Activated CD4-positive, alpha-beta memory T cell treated with anti-CD3 and anti-CD28 coated beads, Interleukin-2, amount 10 ng/mL, durations not matched to agents 7 days and 5 days (primary cell): Measurements from ENCODE around the gene TPSB2. TPM values are rescaled to one million over a fixed set of nuclear protein-coding genes. Genes with fewer than 3 reads are reported as not detected.
"Not testable (repeated sequence)": the region's sequence is repeated elsewhere in the genome, so short reads cannot be mapped to it uniquely, and the experiment has no call there.

Experiments used
- CTCF ChIA-PET: fragments of 350-600 bp; sonication (Branson Sonifier 250); formaldehyde crosslinking; loops from one replicate; lab custom pipeline; 2021; ENCODE audit warnings: antibody characterized with exemption, inconsistent platforms; lab: Charles Lee
- POLR2A ChIA-PET: fragments of 350-600 bp; sonication (Branson Sonifier 250); formaldehyde crosslinking; loops from one replicate; lab custom pipeline; 2021; ENCODE audit warnings: antibody characterized with exemption; lab: Charles Lee
- DNase-seq: peaks from one replicate; pipeline ENCODE4 v3.0.0-alpha.2; 2020
- H3K27ac Mint-ChIP-seq: one replicate; pipeline ENCODE4 v1.8.0; 2021; ENCODE audit warnings: mild to moderate bottlenecking, mixed read lengths
- H3K27me3 Mint-ChIP-seq: one replicate; pipeline ENCODE4 v1.8.0; 2021; ENCODE audit warnings: mixed read lengths
- H3K36me3 Mint-ChIP-seq: one replicate; pipeline ENCODE4 v1.8.0; 2021; ENCODE audit warnings: low read depth, mixed read lengths
- H3K4me1 Mint-ChIP-seq: one replicate; pipeline ENCODE4 v1.8.0; 2021; ENCODE audit warnings: mixed read lengths
- H3K4me3 Mint-ChIP-seq: one replicate; pipeline ENCODE4 v1.8.0; 2021; ENCODE audit warnings: mild to moderate bottlenecking, mixed read lengths
- H3K9me3 Mint-ChIP-seq: one replicate; pipeline ENCODE4 v1.8.0; 2021; ENCODE audit warnings: mixed read lengths
- total RNA-seq, 2 experiments: library from RNA; stranded (reverse); gene quantifications; one replicate each; pipeline ENCODE4 v1.2.3, GENCODE V29; 2021

Gene TPSB2
- total RNA-seq, 2 experiments from 2014 or later: not detected

GRCh38 chr16:1243363-1243762 lies 13.4 kb upstream of the TPSB2 start:
- POLR2A ChIA-PET, H3K4me1 Mint-ChIP-seq, H3K27me3 Mint-ChIP-seq, DNase-seq, H3K27ac Mint-ChIP-seq, H3K9me3 Mint-ChIP-seq, H3K4me3 Mint-ChIP-seq, CTCF ChIA-PET, H3K36me3 Mint-ChIP-seq: not testable (repeated sequence)

GRCh38 chr16:1241081-1241480 lies 11.1 kb upstream of the TPSB2 start:
- H3K27ac Mint-ChIP-seq, H3K27me3 Mint-ChIP-seq, H3K9me3 Mint-ChIP-seq, CTCF ChIA-PET, POLR2A ChIA-PET, DNase-seq, H3K36me3 Mint-ChIP-seq, H3K4me3 Mint-ChIP-seq, H3K4me1 Mint-ChIP-seq: not testable (repeated sequence)

- H3K9me3 Mint-ChIP-seq, POLR2A ChIA-PET, DNase-seq, H3K27me3 Mint-ChIP-seq, H3K27ac Mint-ChIP-seq, H3K36me3 Mint-ChIP-seq, H3K4me1 Mint-ChIP-seq, H3K4me3 Mint-ChIP-seq, CTCF ChIA-PET: not testable (repeated sequence)
These were observed 10.5 kb upstream of the TPSB2 start, which contains the start of gene TPSAB1 for GRCh38 chr16:1240436-1240835. Gene TPSAB1 (plus strand): TSS chr16:1240705. CDS start chr16:1240939, 234 bp downstream.

GRCh38 chr16:1239575-1239974 lies 9.6 kb upstream of the TPSB2 start:
- H3K9me3 Mint-ChIP-seq, H3K27me3 Mint-ChIP-seq, POLR2A ChIA-PET, H3K27ac Mint-ChIP-seq, H3K4me3 Mint-ChIP-seq, H3K4me1 Mint-ChIP-seq, DNase-seq, CTCF ChIA-PET, H3K36me3 Mint-ChIP-seq: not testable (repeated sequence)

GRCh38 chr16:1238909-1239308 lies 8.9 kb upstream of the TPSB2 start:
- H3K36me3 Mint-ChIP-seq, POLR2A ChIA-PET, H3K27ac Mint-ChIP-seq, H3K27me3 Mint-ChIP-seq, H3K4me1 Mint-ChIP-seq, DNase-seq, H3K9me3 Mint-ChIP-seq, H3K4me3 Mint-ChIP-seq, CTCF ChIA-PET: not testable (repeated sequence)

- Mint-ChIP-seq H3K36me3 (no peaks in the 10 kb centered on the region), H3K27me3 (no peaks in the 10 kb centered on the region), H3K27ac (no peak overlapping the region), H3K4me1 (no peaks in the 10 kb centered on the region), H3K4me3 (no peak overlapping the region), H3K9me3 (no peaks in the 10 kb centered on the region)
- CTCF ChIA-PET: no interaction called here
- no peak for DNase-seq
- POLR2A ChIA-PET: no interaction called here
These were observed 8.0 kb upstream of the TPSB2 start for GRCh38 chr16:1237990-1238389.

GRCh38 chr16:1236659-1237058 lies 6.7 kb upstream of the TPSB2 start:
- H3K36me3 Mint-ChIP-seq, H3K27ac Mint-ChIP-seq, H3K9me3 Mint-ChIP-seq, H3K4me1 Mint-ChIP-seq, CTCF ChIA-PET, H3K27me3 Mint-ChIP-seq, POLR2A ChIA-PET, H3K4me3 Mint-ChIP-seq, DNase-seq: not testable (repeated sequence)

- H3K4me1 Mint-ChIP-seq, H3K9me3 Mint-ChIP-seq, H3K36me3 Mint-ChIP-seq, CTCF ChIA-PET, DNase-seq, POLR2A ChIA-PET, H3K27ac Mint-ChIP-seq, H3K4me3 Mint-ChIP-seq, H3K27me3 Mint-ChIP-seq: not testable (repeated sequence)
These were observed 2.2 kb upstream of the TPSB2 start for GRCh38 chr16:1232049-1232748.

- H3K4me1 Mint-ChIP-seq, CTCF ChIA-PET, POLR2A ChIA-PET, DNase-seq, H3K9me3 Mint-ChIP-seq, H3K36me3 Mint-ChIP-seq, H3K27ac Mint-ChIP-seq, H3K27me3 Mint-ChIP-seq, H3K4me3 Mint-ChIP-seq: not testable (repeated sequence)
These were observed 1.3 kb upstream of the TPSB2 start for GRCh38 chr16:1231301-1231700.

GRCh38 chr16:1230471-1231212 lies 658 bp upstream of the TPSB2 start:
- H3K27ac Mint-ChIP-seq, H3K27me3 Mint-ChIP-seq, DNase-seq, CTCF ChIA-PET, POLR2A ChIA-PET, H3K9me3 Mint-ChIP-seq, H3K36me3 Mint-ChIP-seq, H3K4me3 Mint-ChIP-seq, H3K4me1 Mint-ChIP-seq: not testable (repeated sequence)

- H3K9me3 Mint-ChIP-seq, CTCF ChIA-PET, H3K27ac Mint-ChIP-seq, H3K36me3 Mint-ChIP-seq, H3K4me1 Mint-ChIP-seq, H3K27me3 Mint-ChIP-seq, POLR2A ChIA-PET, DNase-seq, H3K4me3 Mint-ChIP-seq: not testable (repeated sequence)
These were observed 508 bp downstream of the TPSB2 start for GRCh38 chr16:1229476-1229875.

- H3K27me3 Mint-ChIP-seq, H3K4me3 Mint-ChIP-seq, H3K36me3 Mint-ChIP-seq, H3K27ac Mint-ChIP-seq, H3K9me3 Mint-ChIP-seq, CTCF ChIA-PET, POLR2A ChIA-PET, DNase-seq, H3K4me1 Mint-ChIP-seq: not testable (repeated sequence)
These were observed 1.8 kb downstream of the TPSB2 start for GRCh38 chr16:1228227-1228626.

- H3K36me3 Mint-ChIP-seq, CTCF ChIA-PET, DNase-seq, H3K9me3 Mint-ChIP-seq, H3K27ac Mint-ChIP-seq, H3K4me1 Mint-ChIP-seq, H3K27me3 Mint-ChIP-seq, H3K4me3 Mint-ChIP-seq, POLR2A ChIA-PET: not testable (repeated sequence)
These were observed 3.3 kb downstream of the TPSB2 start for GRCh38 chr16:1226692-1227091.

- H3K9me3 Mint-ChIP-seq, H3K36me3 Mint-ChIP-seq, H3K27me3 Mint-ChIP-seq, H3K4me3 Mint-ChIP-seq, CTCF ChIA-PET, DNase-seq, H3K27ac Mint-ChIP-seq, H3K4me1 Mint-ChIP-seq, POLR2A ChIA-PET: not testable (repeated sequence)
These were observed 4.2 kb downstream of the TPSB2 start for GRCh38 chr16:1225728-1226311.
